HG02623 (cell line): ENCODE measurements around the gene PCDH15.
"Not testable (repeated sequence)": the region's sequence is repeated elsewhere in the genome, so short reads cannot be mapped to it uniquely, and the experiment has no call there.

Experiments
- ATAC-seq: cut with Tn5 transposase; IDR thresholded peaks from one replicate; pipeline ENCODE4 v1.9.1; 2021; ENCODE audit warnings: moderate library complexity; ENCODE audit not compliant: unreplicated experiment

Gene PCDH15

DNA sequence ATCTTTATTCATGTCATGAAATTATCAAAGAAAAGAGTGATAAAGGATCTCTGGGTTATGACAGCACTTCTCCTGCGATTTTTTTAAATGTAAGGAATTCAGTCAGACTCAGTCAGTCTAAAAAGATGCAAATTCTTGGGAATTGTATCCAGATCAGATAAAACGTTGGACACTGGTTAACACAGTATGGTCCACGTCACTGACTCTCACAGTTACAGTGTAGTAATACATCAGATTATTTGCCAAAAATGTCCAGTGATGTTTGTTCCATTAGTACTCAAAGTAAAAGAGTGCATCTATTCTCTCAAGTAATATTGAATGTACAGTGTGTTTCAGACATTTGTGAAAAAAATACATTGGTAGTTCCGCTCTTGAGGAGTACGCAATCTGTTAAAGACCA, 224.5 kb downstream of the PCDH15 start:
- ATAC-seq: no peak

- ATAC-seq: no peak
Measured at GRCh38 chr10:54559498-54559897, 241.5 kb downstream of the PCDH15 start.

GRCh38 chr10:54554028-54554427, 247.0 kb downstream of the PCDH15 start:
- no peak for ATAC-seq

DNA sequence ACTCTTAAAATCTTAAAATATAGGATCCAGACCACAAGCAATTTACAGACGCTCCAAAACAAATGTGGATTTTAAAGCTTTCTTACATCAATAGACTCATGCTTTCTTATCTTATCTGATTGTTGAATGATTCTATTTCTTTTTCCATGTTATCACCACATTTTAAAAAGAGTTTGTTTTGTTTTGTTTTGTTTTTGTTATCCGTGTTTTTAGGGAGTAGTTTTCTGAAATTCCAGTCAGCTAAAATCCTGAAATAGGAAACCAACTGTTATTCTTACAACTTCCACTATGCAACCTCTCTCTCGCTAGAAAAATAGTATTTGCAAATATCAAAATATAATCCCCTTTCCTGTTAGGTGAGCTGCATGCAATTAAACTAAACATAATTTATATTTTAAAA, 251.0 kb downstream of the PCDH15 start:
- ATAC-seq: no peak

DNA sequence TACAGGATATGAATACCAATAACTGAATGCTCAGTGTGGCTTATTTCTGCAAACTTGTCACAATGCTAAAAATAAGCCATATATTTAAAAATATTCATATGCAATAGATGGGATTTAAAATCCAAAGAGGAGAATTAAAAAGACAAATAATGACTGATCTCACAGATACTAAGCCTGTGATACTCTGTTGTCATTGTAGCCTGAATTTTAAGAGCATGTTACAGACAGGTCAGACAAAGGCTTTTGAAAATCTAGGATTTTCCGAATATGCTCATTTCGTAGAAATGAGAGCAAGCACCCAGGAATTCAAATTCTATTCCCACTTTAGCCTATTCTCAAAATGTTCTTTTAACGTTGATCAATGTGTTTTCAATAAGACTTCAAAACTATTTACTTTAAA, 269.7 kb downstream of the PCDH15 start:
- no peak for ATAC-seq

DNA sequence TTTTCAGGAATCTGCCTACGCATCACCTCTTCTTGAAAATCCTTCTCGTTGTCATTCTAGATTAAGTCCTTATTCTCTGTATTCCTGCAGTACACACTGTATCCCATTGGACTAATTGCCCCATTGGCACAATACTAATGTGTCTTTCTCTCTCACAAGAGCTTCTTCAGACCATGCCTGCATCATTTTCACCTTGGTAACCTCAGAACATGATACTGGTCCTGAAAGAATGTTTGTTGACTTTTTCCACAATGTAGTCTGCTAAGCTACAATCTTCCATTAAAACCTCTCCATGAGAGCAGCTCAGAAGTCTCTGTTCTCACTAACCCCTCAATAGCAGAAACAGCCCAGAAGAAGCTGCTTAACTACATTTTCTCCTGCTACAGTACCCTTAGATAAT, 270.7 kb downstream of the PCDH15 start:
- ATAC-seq: no peak

- no peak for ATAC-seq
Measured at GRCh38 chr10:54525816-54526215, 275.2 kb downstream of the PCDH15 start.

- ATAC-seq: not testable (repeated sequence)
Measured at GRCh38 chr10:54515244-54515643, 285.8 kb downstream of the PCDH15 start.

DNA sequence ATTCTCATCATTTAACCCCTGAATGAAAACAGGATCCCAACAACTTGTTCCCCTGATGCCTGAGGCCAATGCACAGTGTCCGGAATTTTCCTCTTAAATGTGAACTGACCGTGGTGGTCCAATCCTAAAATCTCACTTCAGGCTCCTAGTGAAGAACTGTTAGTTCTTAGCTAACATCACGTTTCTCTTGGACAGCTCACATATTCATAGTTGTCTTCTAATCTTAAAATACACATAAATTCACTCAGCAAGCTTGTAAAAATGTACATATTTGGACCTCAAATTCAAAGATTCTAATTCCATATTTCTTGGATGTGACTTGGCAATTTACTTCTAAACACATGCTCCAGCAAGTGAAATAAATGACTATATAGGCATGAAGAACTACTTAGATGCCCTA, 297.2 kb downstream of the PCDH15 start:
- no peak for ATAC-seq

DNA sequence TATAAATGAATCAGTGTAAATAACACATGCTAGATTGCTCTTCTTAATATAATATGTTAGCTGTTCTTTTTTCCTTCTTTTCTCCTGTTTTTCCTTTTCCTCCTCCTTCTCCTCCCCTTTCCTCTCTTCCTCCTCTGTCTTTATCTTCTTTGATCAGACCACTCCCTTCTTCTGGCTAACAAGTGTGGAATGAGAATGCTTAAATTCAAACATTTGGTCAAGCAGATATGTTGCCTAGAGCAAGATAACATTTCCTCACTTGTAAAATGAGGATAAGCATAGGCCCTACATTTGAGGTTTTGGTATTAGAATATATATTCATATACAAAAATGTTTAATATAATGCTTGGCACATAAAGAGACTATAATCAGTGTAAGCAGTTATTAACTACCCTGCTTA, 299.1 kb downstream of the PCDH15 start:
- ATAC-seq: no peak

DNA sequence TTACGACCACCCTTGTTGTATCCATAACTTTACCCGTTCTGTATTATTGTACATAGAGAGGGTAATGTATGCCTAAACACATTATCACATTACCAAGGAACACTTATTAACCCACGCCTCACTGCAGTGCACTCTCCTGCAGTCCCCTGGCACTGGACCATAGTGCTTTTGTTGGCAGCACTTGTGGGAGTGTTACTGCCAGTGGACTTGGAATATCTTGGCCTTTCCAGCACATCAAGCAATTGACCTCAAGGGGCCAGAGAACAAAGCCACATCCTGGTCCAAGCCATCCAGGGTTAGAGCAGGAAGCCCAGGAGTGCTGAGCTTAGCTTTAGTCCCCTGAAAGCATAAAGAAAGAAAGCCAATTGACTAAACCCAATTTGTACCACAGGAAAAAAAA, 304.2 kb downstream of the PCDH15 start:
- no peak for ATAC-seq

DNA sequence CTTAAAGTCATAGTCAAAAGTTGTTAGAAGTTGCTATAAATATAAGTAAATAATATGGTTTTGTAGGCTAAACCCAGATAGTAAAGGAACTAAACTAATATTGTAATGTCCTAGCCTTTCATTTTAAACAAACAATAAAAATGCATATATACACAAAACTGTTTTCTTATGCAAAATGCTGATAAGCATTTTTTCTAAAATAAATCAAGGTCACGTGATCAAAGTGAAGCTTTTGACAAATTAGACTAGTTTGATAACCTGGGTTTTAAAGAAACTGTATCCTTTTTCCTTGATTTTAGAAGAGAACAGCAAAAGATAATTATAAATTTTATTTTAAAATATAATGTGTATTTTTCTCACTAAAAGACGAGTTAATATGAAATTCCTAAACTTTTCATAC, 313.3 kb downstream of the PCDH15 start:
- no peak for ATAC-seq

DNA sequence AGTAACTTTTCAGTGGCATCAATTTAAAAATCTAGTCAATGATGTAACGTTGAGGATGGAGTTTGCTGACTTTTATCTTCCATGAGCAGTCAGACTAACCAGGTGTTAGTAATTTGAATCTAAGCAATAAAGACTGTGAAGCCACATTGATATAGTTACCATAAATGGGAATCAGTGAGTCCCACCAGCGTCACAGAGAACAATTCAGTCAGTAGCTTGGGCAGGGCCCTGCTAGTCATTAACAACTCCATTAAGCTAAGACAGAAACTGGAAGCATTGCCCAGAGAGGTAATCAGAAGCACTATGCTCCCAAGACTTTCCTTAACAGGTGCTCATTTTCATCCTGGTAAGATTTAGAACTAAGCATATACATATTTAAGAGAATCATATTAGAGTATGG, 315.1 kb downstream of the PCDH15 start:
- ATAC-seq: no peak

DNA sequence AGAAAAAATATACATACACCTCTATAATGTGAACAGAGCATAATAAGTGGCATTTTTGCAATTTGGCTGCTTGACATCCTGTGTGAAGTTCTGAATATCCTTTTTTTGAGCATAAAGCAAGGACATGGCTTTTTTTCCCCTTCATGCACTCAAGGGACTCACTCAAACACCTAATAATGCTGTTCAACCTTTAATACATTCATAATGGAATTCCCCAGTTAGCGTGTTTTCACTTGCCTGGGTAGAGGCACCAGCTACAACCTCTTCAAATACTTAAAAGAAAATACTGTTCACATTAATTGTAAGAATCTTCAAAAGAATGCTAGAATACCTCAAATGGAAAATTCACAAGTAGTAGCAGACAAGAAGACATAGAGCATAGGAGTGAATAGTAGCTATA, 316.8 kb downstream of the PCDH15 start:
- no peak for ATAC-seq

GRCh38 chr10:54478601-54479000, 322.4 kb downstream of the PCDH15 start:
- no peak for ATAC-seq

DNA sequence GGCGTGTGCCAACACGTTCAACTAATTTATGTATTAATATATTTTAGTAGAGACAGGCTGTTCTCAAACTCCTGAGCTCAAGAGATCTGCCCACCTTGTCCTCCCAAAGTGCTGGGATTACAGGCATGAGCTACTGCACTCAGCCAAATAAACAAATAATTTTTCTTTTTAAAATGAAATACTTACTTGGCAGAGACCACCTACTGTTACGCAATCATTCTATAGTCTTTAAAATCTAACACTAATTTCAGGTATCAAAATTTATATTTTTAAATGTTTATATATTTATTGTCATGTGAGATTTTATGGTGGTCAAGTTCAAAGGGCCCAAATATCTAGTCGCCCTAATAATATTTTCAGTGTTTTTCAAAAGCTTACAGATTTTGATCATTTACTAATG, 323.3 kb downstream of the PCDH15 start:
- no peak for ATAC-seq

GRCh38 chr10:54470324-54470631, 330.8 kb downstream of the PCDH15 start:
- ATAC-seq: no peak

GRCh38 chr10:54469587-54470323, 331.3 kb downstream of the PCDH15 start:
- no peak for ATAC-seq

DNA sequence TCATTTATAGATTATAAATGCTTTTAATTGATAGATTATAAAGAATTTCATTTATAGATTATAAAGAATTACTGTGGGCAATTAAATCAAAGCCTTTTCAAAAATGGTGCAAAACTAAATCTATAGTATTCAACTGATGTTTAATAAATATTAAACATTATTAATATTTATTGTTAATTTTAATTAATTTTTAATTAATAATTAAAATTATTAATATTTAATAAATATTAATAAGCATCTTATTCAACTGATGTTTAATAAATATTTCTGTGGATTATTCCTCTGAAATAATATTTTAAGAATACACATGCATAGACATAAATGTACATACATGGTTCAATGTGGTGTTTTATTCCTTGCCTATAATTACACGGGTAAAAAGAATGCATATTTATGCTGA, 346.8 kb downstream of the PCDH15 start:
- ATAC-seq: no peak

DNA sequence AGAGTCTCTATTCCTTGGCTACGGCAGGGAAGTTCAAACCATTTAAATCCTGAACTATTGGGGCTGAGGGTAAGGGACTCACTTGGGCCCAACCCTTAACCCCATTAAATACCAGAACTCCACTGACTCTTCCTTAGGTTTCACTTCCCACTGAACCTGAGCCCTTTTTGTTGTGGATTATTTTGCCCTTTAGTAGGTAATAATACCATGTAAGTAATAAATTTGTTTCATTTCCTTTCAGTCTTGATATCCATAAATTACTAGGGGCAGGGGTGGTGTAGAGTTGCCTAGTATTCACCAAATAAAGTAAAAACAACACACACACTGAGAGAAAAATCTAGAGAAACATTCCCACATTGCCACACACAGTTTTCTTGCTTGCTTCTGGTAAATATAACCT, 352.0 kb downstream of the PCDH15 start:
- ATAC-seq: no peak

- no peak for ATAC-seq
Measured at GRCh38 chr10:54444170-54444569, 356.9 kb downstream of the PCDH15 start.

DNA sequence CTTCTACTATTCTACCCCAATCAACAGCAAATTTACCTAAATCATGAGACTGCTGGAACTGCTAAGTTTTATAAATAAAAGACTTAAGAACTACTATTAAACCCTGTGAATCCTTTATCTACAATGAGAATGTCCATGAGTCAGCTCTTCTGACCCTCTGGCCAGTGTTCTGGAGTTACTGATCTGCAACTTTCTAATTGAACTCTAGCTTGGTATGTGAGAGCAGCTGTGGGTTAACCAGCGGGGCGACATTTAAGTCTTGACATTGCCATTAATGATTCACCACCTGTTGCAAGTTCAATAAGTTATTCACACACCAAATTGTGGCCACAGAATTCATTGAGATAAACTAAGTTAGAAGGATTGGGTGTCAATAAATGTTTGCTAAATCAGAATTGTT, 359.8 kb downstream of the PCDH15 start:
- no peak for ATAC-seq

- no peak for ATAC-seq
Measured at GRCh38 chr10:54434782-54435181, 366.2 kb downstream of the PCDH15 start.

DNA sequence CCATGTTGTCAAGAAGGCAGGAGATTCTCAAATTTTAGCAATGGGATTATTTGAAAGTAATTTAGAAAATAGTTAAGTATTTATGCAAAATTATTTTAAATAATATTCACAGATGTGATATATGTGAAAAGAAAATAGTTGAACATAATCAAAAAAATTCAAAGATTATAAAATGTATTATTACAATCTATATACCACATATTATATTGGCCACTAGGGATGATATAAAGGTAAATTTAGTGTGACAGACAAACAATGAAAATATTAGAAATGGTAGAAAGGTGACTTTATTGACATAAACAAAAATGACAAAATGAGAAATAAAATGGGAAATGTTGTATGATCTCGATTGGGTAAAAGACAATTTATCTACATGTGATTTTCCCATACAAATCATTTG, 385.5 kb downstream of the PCDH15 start:
- no peak for ATAC-seq
